Breast epithelium (tissue), 3 donors: ENCODE data around the gene PHACTR2.

ENCODE experiments used
- CTCF ChIP-seq, 3 donors: fragments of 450-650 bp; IDR thresholded peaks; one replicate each; pipeline ENCODE4 v1.5.1; 2016 to 2017; ENCODE audit warnings: antibody characterized with exemption in 3 of 3, mild to moderate bottlenecking in 3 of 3, moderate library complexity in 3 of 3
- POLR2A ChIP-seq: fragments of 450-650 bp; IDR thresholded peaks from one replicate; pipeline ENCODE4 v1.6.1; 2016; ENCODE audit warnings: antibody characterized with exemption, mild to moderate bottlenecking, moderate library complexity

GRCh38 chr6:143782481-143782880 is 104.7 kb downstream of the PHACTR2 start:
- TF ChIP-seq CTCF (IDR thresholded peaks at IDR 0.05) (no peak), POLR2A (no peak)
